HG03066 (cell line): ENCODE data around the gene ATP11B.
A peak's percentile ranks its signal among the peaks of the same experiment; 100 is the strongest.

ENCODE experiments used
- ATAC-seq: cut with Tn5 transposase; IDR thresholded peaks from one replicate; pipeline ENCODE4 v1.9.1; 2021; ENCODE audit warnings: low read depth; ENCODE audit not compliant: unreplicated experiment

Gene ATP11B

DNA sequence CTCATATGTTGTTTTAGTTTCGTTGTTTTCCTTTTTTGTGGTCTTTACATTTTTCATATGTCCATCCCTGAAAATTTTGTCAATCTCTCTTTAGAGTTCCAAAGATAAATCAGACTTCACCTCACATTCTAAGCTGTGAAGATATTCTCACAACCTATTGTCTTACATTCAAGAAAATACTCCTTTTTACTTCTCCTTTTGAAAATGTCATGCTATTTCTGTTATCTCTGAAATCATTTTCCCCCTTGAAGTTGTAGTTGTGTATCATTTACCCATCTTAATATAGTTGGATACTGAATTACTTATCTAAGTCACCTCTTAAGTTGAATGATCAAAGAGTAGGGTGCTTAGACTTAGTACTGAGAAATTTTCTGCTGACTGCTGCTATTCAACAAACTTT is 112.7 kb downstream of the ATP11B start:
- no peak for ATAC-seq

DNA sequence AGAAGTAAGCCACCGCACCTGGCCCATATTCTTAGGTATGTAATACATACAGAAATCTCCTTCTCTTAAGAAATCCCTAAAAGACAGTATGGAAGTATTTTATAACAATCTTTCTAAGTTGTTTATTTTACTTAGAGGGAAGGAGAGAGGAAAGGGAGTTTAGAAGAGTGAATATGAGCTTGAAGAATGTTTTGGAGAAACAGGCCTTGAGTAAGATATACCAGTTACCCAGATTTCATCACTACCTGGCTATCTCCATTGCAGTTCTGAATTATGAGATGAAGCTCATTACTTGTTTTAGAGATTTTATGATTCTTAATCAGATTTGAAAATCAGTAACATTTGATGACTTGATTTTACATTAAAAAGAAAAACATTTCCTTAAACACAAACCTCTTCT is 115.2 kb downstream of the ATP11B start:
- no peak for ATAC-seq

DNA sequence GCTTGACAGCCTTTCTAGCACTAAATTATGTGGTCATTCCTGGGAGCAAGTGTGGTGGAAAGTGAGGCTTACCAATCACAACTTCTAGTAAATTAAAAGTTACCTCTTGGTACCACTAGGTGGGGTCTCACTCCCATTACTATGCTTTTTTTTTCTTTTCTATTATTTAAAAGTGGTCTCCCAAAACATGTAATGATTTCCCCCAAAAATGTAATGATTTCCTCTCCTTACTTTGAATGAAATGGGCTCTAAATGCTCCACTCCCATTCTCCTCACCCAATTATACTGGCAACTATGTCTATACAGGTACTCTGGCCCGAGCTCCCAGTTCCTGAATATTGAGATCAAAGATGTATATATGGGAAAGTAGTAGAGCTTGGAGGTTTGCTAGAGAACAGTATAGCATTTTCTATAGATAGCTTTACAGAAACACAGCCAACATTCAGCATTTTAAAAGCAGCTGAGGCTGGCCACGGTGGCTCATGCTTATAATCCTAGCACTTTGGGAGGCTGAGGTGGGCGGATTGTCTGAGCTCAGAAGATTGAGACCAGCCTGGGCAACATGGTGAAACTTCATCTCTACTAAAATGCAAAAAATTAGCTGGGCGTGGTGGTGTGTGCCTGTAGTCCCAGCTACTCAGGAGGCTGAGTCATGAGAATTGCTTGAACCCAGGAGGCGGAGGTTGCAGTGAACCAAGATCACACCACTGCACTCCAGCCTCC is 116.2 kb downstream of the ATP11B start:
- no peak for ATAC-seq

DNA sequence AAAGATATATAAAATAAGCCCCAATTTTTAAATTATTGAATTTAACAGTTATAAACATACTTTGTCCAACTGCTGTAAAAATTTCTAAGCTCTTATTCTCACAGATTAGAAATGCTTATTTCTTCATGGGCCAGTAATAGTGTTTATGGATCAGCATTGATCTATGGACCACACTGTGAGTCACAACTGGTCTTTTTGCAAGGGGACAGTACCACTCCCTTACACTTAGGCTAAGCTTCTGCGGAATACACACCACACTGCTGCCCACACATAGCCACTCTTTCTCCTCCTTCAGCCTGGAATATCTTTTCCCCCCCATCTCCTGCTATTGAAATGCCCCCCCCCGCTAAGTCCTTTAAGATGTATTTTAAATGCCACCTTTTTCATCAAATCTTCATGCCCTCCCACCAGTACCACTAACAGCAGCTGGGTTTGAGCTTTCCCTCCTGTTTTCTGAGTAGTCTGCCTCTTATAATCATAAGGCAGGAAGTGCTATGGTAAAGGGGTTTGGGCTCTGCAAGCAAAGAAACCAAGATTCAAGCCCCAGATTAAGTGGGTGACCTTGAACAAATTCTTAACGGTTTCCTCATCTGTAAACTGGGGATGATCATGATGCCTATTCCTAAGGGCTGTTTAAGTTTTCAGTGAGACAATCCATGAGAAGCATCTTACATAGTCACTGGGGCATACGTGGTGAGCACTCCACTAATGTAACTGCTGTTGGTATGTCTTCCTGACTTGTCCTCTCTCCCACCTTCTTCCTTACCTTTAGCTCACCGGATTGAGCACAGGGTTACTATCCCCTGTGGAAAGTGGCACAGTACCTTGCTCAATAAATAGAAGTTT is 117.9 kb downstream of the ATP11B start:
- ATAC-seq, result no peak

DNA sequence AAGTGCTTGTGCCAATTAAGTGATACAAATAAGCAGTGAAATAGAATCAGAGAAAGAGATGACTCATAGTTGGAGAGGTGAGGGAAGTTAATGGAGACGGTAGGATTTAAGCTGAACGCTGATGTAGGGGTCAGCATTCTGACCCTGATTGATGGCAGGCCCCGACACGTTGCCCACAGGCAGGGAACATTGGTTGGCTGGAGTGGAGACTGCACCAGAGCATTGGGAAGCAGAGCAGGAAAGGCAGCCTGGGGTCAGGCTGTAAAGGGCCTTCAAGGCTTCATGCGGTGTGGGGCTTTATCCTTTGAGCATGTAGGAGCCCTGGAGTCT is 118.4 kb downstream of the ATP11B start:
- no peak for ATAC-seq

DNA sequence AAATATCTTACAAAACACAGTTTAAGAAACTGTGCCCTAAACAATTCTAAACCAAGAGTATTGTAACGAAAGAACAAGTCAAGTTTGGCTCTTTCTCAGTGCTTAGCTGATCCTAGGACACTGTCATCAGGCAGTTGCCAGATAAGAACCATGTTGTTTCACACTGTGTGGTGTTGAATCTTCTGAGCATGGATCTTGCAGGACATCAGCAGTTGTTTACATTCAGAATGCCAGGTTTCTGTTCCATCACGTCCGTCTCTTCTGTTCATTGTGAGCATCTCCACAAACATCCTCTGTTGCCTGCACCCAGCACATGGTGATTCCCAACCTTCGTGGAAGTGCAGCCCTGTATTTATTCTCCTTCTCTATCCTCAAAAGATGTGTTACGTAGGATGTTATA is 119.2 kb downstream of the ATP11B start:
- ATAC-seq, result no peak

DNA sequence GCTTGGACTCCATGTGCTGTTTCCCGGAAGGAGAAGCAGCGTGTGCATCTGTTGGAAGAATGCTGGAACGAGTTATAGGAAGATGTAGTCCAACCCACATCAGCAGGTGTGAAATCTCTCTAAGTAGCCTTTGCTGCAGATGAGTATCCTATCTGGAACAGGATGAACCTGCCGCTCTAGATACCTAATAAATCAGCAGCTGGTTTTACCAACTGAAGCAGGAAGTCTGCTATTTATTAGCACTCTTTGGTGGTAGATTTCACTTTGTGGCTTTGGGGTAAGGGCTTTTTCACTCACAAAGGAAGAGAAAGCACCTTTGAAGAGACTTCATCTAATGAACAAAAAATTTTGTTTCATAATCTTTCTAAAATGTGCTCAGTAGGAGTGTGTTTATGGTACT is 120.6 kb downstream of the ATP11B start:
- peak; percentile 82 for ATAC-seq

DNA sequence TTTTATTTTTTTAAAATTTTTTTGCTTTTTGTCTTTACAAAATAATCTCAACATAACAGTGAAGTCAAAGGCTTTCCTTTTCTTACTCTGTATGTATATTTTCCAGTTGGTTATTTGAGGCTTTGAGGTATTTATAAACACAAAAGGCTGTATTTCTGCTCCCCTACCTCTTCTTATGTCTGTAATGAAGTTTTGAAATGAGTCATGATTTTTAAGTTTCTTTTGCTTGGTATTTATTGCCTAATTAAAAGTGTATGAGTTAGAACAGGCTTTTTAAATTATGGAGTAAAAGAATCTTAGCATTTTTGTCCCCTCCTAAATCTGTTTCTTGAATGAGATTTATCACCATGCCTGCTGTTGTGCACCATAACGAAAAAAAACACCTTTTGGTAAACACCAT is 121.0 kb downstream of the ATP11B start:
- ATAC-seq, result peak; percentile 42

DNA sequence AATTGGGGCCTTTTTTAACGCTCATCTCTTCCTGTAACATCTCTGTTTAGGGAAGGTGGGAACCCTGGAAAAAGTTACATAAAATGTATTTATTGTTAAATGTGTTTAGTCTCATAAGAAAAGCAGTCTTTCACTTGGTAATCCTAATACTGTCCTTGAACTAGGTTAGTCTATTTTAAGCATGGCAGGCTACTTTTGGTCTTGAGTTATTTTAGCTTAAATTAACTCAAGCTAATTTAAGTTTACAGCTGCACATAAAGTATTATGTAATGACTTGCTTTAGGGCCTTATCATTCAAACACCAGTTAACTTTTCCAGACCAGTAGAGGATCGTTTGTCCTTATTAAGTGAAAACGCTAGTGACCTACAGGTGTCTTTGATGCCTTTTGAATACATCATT is 123.8 kb downstream of the ATP11B start:
- ATAC-seq, result no peak

DNA sequence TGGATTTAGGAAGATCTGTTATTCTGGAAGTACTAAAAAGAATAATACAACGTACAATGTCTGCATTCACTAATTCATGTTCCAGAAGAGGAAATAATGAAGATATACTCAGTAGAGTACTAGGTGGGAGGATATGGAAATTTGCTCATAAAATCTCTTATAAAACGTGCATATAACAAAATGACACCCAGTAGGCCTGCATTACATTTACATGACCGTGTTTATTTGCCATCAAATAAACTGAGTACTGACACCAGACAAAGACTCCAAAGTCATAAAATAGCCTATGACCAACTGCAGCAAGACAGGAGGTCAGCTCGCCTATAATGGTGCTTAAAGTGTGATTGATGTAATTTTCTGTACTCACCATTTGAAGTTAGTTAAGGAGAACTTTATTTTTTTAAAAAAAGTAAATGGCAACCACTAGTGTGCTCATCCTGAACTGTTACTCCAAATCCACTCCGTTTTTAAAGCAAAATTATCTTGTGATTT is 126.6 kb downstream of the ATP11B start:
- ATAC-seq, result no peak

DNA sequence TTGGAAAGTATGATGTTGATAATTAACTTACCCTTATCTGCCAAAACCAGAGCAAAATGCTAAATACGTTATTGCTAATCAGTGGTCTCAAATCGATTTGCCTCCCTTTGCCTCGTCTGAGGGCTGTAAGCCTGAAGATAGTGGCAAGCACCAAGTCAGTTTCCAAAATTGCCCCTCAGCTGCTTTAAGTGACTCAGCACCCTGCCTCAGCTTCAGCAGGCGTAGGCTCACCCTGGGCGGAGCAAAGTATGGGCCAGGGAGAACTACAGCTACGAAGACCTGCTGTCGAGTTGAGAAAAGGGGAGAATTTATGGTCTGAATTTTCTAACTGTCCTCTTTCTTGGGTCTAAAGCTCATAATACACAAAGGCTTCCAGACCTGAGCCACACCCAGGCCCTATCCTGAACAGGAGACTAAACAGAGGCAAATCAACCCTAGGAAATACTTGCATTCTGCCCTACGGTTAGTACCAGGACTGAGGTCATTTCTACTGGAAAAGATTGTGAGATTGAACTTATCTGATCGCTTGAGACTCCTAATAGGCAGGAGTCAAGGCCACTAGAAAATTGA is 127.3 kb downstream of the ATP11B start:
- no peak for ATAC-seq

DNA sequence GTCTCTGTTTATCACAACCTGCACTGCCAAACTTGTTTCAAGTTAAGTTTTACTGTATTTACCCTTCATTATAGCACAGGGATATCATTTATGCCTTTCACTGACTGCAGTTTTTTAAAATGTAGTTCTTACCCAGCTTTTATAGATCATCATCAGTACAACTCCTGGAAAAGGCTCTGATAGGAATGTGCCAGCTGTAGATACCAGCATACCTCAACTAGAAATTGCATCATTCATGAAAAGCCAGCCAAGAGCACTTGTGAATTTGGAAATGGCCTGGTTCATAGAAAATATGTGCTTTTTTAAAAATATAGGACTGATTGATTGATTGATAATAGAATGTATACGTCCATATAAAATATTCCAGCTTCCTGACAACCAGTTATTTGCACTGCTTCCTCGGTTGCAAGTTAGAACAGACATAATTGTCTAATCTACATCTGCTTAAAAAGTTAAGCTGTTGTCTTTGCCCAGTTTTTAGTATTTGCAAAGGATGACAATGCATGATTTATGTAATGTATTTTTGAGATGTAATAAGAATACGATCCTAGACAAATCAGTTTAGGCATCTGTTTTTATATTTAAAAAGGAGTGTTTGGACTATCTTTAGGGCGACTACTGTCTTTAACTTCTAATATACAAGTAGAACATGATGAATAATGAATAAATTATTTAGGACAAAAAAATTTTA is 128.5 kb downstream of the ATP11B start:
- ATAC-seq, result no peak

DNA sequence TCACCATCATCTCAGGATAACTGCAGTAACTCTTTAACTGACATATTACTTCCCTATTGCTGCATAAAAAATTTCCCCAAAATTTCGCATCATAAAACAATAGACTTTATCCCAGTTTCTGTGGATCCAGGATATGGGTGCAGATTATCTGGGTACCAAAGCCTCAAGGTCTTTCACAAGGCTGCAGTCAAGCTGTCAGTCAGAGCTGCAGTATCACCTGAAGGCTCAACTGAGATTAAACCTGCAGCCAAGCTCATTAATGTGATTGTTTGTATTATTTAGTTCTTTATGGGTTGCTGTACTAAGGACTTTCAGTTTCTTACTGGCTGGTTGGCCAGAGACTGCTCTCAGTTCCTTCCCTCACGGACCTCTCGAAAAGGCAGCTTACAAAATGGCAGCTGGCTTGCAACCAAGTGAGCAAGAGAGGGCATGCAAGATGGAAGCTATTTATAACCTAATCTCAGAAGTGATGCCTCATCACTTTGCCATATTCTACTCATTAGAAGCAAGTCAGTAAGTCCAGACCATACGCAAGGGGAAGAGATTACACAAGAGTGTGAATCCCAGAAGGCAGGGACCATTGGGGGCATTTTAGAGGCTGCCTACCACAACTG is 132.1 kb downstream of the ATP11B start:
- peak; percentile 97 for ATAC-seq

DNA sequence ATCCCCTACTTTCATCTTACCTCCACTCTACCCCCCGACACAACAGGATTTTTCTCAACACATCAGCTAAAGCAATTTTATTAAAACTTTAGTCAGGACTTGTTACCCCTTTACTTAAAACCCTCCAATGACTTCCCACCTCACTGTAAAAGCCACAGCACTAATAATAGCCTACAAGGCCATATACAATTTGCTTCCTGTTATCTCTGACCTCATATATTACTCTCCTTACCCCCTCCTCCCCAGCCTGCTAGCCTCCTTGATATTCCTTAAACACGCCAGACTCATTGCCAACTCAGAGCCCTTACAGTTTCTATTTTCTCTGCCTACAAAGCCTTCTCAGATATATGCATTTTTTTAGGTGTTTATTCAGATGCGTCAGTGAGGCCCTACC is 132.6 kb downstream of the ATP11B start:
- peak; percentile 10 for ATAC-seq

DNA sequence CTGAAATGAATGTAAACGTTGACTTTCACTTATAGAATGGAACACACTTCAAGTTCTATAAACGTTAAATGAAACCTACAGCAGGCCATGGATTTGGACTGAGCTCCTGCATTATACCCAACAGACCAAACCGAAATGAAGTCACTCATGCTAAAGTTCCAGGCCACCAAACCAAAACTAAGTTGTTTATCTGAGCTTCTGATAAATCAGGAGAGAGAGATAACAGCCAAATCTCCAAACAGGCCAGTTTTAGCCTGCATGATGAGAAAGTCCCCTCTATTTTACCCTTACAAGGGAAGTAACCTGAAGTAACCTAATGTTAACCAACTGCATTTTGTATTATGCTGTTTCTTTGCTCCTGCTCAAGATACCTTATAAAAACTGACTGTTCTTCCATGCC is 142.5 kb downstream of the ATP11B start:
- no peak for ATAC-seq

DNA sequence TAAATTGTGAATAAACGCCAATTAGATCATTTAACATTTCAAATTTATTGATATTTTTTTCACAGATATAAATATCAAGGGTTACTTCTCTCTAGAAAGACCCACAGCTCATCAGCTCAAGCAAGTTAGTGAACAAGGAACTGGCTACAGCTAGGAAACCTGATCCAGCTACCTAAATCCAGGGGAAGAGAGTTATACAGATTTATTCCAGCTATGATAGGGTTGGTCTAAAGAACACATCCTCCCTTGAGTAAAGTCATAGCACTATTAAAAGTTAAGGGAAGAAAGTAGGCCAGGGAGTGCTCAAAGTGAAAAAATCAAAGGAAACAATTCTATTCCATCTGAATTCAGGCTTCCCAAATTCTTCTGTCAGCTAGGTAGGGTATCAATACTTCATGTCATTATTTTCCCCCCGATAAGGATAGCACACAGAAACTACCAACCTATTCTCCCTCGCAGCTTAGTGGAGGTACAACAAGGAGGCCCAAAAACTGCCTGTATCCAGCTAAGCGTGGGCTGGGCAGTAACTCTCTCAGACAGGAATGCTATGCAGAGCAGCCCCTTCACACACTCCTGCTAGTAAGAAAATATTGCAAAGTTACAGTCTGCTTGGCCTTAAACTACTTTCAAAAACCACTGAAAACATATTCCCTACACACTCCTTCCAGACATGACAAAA is 143.1 kb downstream of the ATP11B start:
- ATAC-seq, result no peak

DNA sequence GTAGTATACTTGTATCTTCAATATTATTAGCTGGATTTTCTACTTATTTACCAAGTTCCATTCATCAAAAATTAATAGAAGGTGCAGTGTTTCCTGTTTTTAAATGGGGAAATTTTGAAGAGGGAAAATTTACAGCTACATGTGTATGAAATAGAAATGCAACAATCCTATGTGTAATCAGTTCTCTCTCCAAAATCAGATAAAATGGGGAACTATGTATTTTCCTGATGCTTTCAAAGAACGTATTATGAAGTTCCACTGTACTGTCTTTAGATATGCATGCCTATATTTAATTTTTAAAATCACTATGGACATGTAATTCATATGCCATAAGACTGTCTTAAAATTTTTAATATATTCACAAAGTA is 143.6 kb downstream of the ATP11B start:
- ATAC-seq, result no peak

DNA sequence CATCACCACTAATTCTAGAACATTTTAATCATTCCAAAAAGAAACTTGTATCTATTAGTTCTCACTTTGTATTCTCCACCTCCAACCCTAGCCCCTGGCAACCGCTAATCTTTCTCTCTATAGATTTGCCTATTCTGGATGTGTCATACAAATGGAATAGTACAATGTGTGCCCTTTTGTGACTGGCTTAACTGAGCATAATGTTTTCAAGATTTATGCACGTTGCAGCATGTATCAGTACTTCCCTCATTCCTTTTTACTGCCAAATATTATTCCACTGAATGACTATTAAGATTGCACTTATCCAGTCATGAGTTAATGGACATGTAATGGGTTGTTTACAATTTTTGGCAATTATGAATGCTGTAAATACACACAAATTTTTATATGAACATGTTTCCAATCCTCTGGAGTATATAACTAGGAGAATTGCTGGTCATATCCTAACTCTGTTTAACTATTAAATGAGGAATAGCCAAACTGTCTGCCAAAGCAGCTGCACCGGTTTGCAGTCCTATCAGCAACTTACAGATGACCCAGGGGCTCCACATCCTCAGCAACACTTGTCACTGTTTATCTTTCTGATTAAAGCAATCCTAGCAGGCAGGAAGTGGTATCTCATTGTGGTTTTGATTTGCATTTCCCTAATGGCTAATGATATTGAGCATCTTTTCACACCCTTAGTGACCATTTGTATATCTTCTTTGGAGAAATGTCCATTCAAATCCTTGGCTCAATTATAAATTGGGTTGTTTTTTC is 144.2 kb downstream of the ATP11B start:
- peak; percentile 87 for ATAC-seq

DNA sequence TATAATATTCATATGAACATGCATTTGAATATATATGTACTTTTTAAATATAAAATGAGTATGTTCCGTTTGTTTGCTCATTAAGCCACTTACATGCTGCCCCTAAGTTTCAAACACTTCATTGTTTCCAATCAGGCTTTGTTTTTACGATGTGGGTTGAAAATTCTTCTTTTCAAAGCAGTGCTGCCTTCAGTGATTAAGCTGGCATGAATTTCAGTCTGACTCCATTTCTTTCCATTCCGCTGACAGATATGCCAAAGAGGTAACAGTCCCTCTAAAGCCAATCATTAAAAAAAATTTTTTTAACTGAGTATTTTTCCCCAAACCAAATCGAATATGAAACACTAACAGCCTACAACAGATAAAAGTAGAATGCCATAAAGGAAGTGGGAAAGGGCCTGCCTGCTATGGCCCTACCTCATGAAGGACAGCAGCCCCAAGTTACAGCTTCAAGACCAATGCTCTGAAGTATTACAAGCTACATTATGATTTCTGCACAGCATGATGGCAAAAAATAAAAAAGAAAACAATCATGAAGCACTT is 147.0 kb downstream of the ATP11B start:
- ATAC-seq, result no peak
